Measurements from ENCODE around the gene DAP3. TPM values are rescaled to one million over a fixed set of nuclear protein-coding genes. Genes with fewer than 3 reads are reported as not detected.
A peak's percentile ranks its signal among the peaks of the same experiment; 100 is the strongest.
"Not testable (repeated sequence)": the region's sequence is repeated elsewhere in the genome, so short reads cannot be mapped to it uniquely, and the experiment has no call there.

The DAP3 gene
- polyA plus RNA-seq, 2 of the 4 experiments (the other 2 are of a cell fraction): 96.3 to 171 TPM

GRCh38 chr1:155760751-155761475 lies 72.0 kb downstream of the DAP3 start:
- POLR2A ChIA-PET: interaction anchor here (0.6 to 0.7 kb wide), 2 partner anchors 16 to 39 kb away, joined by 3 read pairs; no protein-coding TSS in a partner anchor
- CTCF ChIA-PET: interaction anchor here (1.5 kb wide), 1 partner anchor 14 kb away, joined by 3 read pairs; no protein-coding TSS in a partner anchor
- no peak for ATAC-seq
- DNase-seq (ENCODE audit: low read depth in 1 of 2, low spot score in 1 of 2): no peak
- Histone ChIP-seq H3K4me1 (peaks cover 11% of the 10 kb centered on the region; the same call in 2 of the 3 replicates), H3K27ac (no peak overlapping the region), H3K4me2 (no peak overlapping the region), H3K9me3 (no peaks in the 10 kb centered on the region), H3K4me3 (no peak overlapping the region)
- no peak for FAIRE-seq
- TF ChIP-seq TFCP2L1 (CRISPR knock-in tag; IDR thresholded peaks at IDR 0.05) (no peak), KDM1A (IDR thresholded peaks at IDR 0.05; ENCODE audit: low read depth) (no peak), NR3C1 (IDR thresholded peaks at IDR 0.05) (no peak), RARB (CRISPR knock-in tag; IDR thresholded peaks at IDR 0.05) (no peak), ZSCAN20 (CRISPR knock-in tag; IDR thresholded peaks at IDR 0.05) (no peak)
- TF ChIP-seq, protein P1, sequence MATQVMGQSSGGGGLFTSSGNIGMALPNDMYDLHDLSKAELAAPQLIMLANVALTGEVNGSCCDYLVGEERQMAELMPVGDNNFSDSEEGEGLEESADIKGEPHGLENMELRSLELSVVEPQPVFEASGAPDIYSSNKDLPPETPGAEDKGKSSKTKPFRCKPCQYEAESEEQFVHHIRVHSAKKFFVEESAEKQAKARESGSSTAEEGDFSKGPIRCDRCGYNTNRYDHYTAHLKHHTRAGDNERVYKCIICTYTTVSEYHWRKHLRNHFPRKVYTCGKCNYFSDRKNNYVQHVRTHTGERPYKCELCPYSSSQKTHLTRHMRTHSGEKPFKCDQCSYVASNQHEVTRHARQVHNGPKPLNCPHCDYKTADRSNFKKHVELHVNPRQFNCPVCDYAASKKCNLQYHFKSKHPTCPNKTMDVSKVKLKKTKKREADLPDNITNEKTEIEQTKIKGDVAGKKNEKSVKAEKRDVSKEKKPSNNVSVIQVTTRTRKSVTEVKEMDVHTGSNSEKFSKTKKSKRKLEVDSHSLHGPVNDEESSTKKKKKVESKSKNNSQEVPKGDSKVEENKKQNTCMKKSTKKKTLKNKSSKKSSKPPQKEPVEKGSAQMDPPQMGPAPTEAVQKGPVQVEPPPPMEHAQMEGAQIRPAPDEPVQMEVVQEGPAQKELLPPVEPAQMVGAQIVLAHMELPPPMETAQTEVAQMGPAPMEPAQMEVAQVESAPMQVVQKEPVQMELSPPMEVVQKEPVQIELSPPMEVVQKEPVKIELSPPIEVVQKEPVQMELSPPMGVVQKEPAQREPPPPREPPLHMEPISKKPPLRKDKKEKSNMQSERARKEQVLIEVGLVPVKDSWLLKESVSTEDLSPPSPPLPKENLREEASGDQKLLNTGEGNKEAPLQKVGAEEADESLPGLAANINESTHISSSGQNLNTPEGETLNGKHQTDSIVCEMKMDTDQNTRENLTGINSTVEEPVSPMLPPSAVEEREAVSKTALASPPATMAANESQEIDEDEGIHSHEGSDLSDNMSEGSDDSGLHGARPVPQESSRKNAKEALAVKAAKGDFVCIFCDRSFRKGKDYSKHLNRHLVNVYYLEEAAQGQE (IDR thresholded peaks at IDR 0.05): no peak
- WGBS (ENCODE audit: missing lambda C conversion rate): 91% methylated on average over 2 of the region's 2 CpGs

DNA sequence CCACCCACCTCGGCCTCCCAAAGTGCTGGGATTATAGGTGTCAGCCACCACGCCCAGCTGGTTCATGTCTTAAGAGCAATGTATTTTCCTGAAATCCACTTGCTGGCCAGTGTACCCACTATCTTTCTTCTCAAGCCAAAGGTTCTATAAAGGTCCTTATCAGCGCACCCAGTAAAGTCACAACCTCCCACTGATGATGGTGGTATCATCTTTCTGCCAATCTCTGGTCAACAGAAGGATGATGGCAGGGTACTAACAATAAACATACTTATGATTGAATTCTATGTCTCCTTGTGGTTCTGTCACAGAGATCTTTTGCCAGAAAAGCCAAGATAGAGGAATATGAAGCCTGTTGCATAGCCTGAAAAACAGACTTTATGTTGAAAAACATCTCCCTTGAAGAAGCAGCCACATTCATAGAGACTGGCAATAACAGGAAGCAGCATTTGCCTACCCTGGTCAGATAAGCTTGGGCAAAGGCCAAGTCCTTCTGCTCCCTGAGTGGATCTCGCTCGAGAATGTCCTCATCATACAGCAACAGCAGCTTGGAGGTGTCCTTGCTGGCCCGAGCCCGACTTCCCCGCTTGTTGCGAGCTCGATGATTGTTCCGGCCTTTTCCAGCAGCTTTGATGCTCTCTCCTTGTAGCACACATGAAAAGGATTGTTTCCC lies 73.0 kb downstream of the DAP3 start:
- Histone ChIP-seq H3K9me3 (no peaks in the 10 kb centered on the region), H3K4me2 (no peak overlapping the region), H3K4me1 (peaks cover 11% of the 10 kb centered on the region; the same call in 2 of the 3 replicates), H3K27ac (no peak overlapping the region), H3K4me3 (no peak overlapping the region)
- no peak for DNase-seq (ENCODE audit: low read depth in 1 of 2, low spot score in 1 of 2)
- CTCF ChIA-PET: interaction anchor here (1.5 kb wide), 1 partner anchor 13 kb away, joined by 3 read pairs; no protein-coding TSS in a partner anchor
- POLR2A ChIA-PET: no interaction called here
- no peak for FAIRE-seq
- WGBS (ENCODE audit: missing lambda C conversion rate): 96% methylated on average over 11 of the region's 11 CpGs
- ATAC-seq: no peak
- TF ChIP-seq RNF2 (IDR thresholded peaks at IDR 0.05; ENCODE audit: borderline replicate concordance, low read depth): no peak
- TF ChIP-seq GATA3 (IDR thresholded peaks at IDR 0.05; ENCODE audit: borderline replicate concordance): no peak
- no peak for TF ChIP-seq TFCP2L1 (CRISPR knock-in tag; IDR thresholded peaks at IDR 0.05)
- TF ChIP-seq HOXA7 (CRISPR knock-in tag; IDR thresholded peaks at IDR 0.05): no peak
- no peak for TF ChIP-seq FOXS1 (CRISPR knock-in tag; IDR thresholded peaks at IDR 0.05)

- Histone ChIP-seq H3K27ac (peak overlapping the region in 1 of 2 experiments; percentile 62; a peak in 3 of 6 replicates), H3K4me1 (peaks cover 11% of the 10 kb centered on the region; the same call in 2 of the 3 replicates), H3K4me2 (peak overlapping the region; percentile 39; the same call in 1 of the 3 replicates)
- peak; percentile 13 to 87 for DNase-seq (ENCODE audit: low read depth in 1 of 2, low spot score in 1 of 2)
- ChIA-PET POLR2A (interaction anchor here (0.7 kb wide), 1 partner anchor 12 kb away, joined by 3 read pairs; no protein-coding TSS in a partner anchor), CTCF (interaction anchor here (1.4 kb wide), 1 partner anchor 29 kb away, joined by 4 read pairs; no protein-coding TSS in a partner anchor)
- H3K9me3 ChIP-seq, H3K4me3 ChIP-seq, FAIRE-seq: not testable (repeated sequence)
- 51% methylated on average over 6 of the region's 6 CpGs for WGBS (ENCODE audit: missing lambda C conversion rate)
- peak; percentile 93 to 99 for ATAC-seq
- peak; percentile 23; the same call in 1 of the 2 replicates for TF ChIP-seq FOSL2 (IDR thresholded peaks at IDR 0.05)
- peak; percentile 40; the same call in 1 of the 2 replicates for TF ChIP-seq FOSL2 (CRISPR knock-in tag; IDR thresholded peaks at IDR 0.05)
- TF ChIP-seq SMC3 (IDR thresholded peaks at IDR 0.05): peak; percentile 12; the same call in 1 of the 3 replicates
- peak; percentile 16 to 31; a peak in 2 of 5 replicates for TF ChIP-seq RAD21 (conservative IDR thresholded peaks at IDR 0.05 in 1 of 2, IDR thresholded peaks at IDR 0.05 in 1 of 2)
- TF ChIP-seq EP300 (IDR thresholded peaks at IDR 0.05): peak in 1 of 2 experiments; percentile 25; a peak in 1 of 5 replicates
- peak; percentile 21 to 79; a peak in 2 of 4 replicates for TF ChIP-seq CEBPB (IDR thresholded peaks at IDR 0.05)
- peak in 1 of 2 experiments; percentile 38; a peak in 1 of 5 replicates for TF ChIP-seq JUN (IDR thresholded peaks at IDR 0.05)
- peak; percentile 45 for TF ChIP-seq JUNB (IDR thresholded peaks at IDR 0.05)
- TF ChIP-seq GATA3 (IDR thresholded peaks at IDR 0.05; ENCODE audit: borderline replicate concordance): peak; percentile 80
Observed at GRCh38 chr1:155763090-155763815, 74.4 kb downstream of the DAP3 start.

GRCh38 chr1:155763989-155764388 lies 75.1 kb downstream of the DAP3 start:
- ChIA-PET CTCF (interaction anchor here (1.4 kb wide), 1 partner anchor 29 kb away, joined by 4 read pairs; no protein-coding TSS in a partner anchor), POLR2A (interaction anchor here (0.7 kb wide), 1 partner anchor 11 kb away, joined by 3 read pairs; no protein-coding TSS in a partner anchor)
- Histone ChIP-seq H3K4me1 (peaks cover 16% of the 10 kb centered on the region), H3K27ac (peak overlapping the region in 1 of 2 experiments; percentile 62; a peak in 3 of 6 replicates), H3K4me2 (0 out of 3 replicates have a peak overlapping the region, but pooled peaks have one; percentile 39)
- WGBS (ENCODE audit: missing lambda C conversion rate): 95% methylated on average over 7 of the region's 7 CpGs
- FAIRE-seq; H3K9me3 ChIP-seq; ATAC-seq; H3K4me3 ChIP-seq; DNase-seq (ENCODE audit: low read depth in 1 of 2, low spot score in 1 of 2): not testable (repeated sequence)

DNA sequence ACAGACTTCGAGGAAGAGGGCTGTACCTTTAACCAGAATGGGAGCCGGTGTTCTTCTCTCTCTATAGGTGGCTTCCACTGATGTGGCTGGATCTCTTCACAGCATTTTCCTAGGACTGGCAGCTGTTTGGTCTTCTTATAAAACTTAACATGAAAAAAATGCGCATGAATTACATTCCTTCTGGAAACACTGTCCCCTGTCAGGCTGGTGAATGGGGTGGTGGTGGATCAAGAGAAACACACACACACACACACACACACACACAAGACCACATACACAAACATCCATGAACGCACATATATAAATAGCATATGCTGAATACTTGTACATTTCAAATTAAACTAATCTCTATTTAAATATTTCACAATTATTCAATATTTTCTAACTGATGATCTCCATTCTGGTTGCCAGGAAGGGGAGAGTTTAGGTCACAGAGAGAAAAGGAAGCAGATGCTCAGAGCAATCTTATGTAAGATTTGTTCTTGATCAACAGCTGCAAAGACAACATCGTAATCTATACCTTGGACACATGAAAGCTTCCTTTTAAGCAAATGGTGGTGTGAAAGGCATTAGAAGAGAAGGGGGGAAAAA lies 78.6 kb downstream of the DAP3 start:
- H3K4me2 ChIP-seq; POLR2A ChIA-PET; ATAC-seq; FAIRE-seq; H3K9me3 ChIP-seq; DNase-seq (ENCODE audit: low read depth in 1 of 2, low spot score in 1 of 2); H3K27ac ChIP-seq; H3K4me3 ChIP-seq: not testable (repeated sequence)
- WGBS (ENCODE audit: missing lambda C conversion rate): 89% methylated on average over 4 of the region's 5 CpGs
- CTCF ChIA-PET: interaction anchor here (0.6 kb wide), 1 partner anchor 729 kb away, joined by 3 read pairs; no protein-coding TSS in a partner anchor
- peaks cover 12% of the 10 kb centered on the region for H3K4me1 ChIP-seq
